ENCODE data around the gene KRTAP10-8. TPM values are rescaled to one million over a fixed set of nuclear protein-coding genes. Genes with fewer than 3 reads are reported as not detected.

Gene KRTAP10-8
- polyA plus RNA-seq, 1 donor from 2014 or later, result not detected

- no peak overlapping the region for H3K4me2 ChIP-seq (ENCODE audit: low read length)
- no peaks in the 10 kb centered on the region for H3K79me2 ChIP-seq (replicated peaks; ENCODE audit: insufficient read depth, low read length)
- no peaks in the 10 kb centered on the region for H3K36me3 ChIP-seq (ENCODE audit: insufficient read depth, low read length)
- no peaks in the 10 kb centered on the region for H3K9me2 ChIP-seq (ENCODE audit: insufficient read depth, low read length)
- TF ChIP-seq SMC3 (conservative IDR thresholded peaks at IDR 0.05; ENCODE audit: poor library complexity) (no peak), TAF1 (IDR thresholded peaks at IDR 0.05; ENCODE audit: low read depth) (no peak), EZH2 (IDR thresholded peaks at IDR 0.05; ENCODE audit: borderline replicate concordance, insufficient read depth, low read length, poor library complexity, severe bottlenecking) (no peak), MXI1 (conservative IDR thresholded peaks at IDR 0.05; ENCODE audit: poor library complexity, severe bottlenecking) (no peak), RAD21 (conservative IDR thresholded peaks at IDR 0.05) (no peak), EP300 (conservative IDR thresholded peaks at IDR 0.05; ENCODE audit: poor library complexity, severe bottlenecking) (no peak), POLR2AphosphoS5 (IDR thresholded peaks at IDR 0.05) (no peak)
- TF ChIP-seq, protein P1, sequence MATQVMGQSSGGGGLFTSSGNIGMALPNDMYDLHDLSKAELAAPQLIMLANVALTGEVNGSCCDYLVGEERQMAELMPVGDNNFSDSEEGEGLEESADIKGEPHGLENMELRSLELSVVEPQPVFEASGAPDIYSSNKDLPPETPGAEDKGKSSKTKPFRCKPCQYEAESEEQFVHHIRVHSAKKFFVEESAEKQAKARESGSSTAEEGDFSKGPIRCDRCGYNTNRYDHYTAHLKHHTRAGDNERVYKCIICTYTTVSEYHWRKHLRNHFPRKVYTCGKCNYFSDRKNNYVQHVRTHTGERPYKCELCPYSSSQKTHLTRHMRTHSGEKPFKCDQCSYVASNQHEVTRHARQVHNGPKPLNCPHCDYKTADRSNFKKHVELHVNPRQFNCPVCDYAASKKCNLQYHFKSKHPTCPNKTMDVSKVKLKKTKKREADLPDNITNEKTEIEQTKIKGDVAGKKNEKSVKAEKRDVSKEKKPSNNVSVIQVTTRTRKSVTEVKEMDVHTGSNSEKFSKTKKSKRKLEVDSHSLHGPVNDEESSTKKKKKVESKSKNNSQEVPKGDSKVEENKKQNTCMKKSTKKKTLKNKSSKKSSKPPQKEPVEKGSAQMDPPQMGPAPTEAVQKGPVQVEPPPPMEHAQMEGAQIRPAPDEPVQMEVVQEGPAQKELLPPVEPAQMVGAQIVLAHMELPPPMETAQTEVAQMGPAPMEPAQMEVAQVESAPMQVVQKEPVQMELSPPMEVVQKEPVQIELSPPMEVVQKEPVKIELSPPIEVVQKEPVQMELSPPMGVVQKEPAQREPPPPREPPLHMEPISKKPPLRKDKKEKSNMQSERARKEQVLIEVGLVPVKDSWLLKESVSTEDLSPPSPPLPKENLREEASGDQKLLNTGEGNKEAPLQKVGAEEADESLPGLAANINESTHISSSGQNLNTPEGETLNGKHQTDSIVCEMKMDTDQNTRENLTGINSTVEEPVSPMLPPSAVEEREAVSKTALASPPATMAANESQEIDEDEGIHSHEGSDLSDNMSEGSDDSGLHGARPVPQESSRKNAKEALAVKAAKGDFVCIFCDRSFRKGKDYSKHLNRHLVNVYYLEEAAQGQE (IDR thresholded peaks at IDR 0.05; ENCODE audit: borderline replicate concordance), result no peak
- TF ChIP-seq, protein P2, sequence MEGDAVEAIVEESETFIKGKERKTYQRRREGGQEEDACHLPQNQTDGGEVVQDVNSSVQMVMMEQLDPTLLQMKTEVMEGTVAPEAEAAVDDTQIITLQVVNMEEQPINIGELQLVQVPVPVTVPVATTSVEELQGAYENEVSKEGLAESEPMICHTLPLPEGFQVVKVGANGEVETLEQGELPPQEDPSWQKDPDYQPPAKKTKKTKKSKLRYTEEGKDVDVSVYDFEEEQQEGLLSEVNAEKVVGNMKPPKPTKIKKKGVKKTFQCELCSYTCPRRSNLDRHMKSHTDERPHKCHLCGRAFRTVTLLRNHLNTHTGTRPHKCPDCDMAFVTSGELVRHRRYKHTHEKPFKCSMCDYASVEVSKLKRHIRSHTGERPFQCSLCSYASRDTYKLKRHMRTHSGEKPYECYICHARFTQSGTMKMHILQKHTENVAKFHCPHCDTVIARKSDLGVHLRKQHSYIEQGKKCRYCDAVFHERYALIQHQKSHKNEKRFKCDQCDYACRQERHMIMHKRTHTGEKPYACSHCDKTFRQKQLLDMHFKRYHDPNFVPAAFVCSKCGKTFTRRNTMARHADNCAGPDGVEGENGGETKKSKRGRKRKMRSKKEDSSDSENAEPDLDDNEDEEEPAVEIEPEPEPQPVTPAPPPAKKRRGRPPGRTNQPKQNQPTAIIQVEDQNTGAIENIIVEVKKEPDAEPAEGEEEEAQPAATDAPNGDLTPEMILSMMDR (IDR thresholded peaks at IDR 0.05; ENCODE audit: poor library complexity, severe bottlenecking), result no peak
- no peak overlapping the region for H2AFZ ChIP-seq (ENCODE audit: low read depth, low read length)
- no peaks in the 10 kb centered on the region for H3K27me3 ChIP-seq (ENCODE audit: insufficient read depth, low read depth, low read length)
- no peaks in the 10 kb centered on the region for H3F3A ChIP-seq (ENCODE audit: insufficient read depth, low read length, poor library complexity, severe bottlenecking)
- no peaks in the 10 kb centered on the region for H4K20me1 ChIP-seq (ENCODE audit: insufficient read depth)
- no peak overlapping the region for H3K4me3 ChIP-seq (ENCODE audit: low read length)
- no peak overlapping the region for H3K27ac ChIP-seq (ENCODE audit: low read length)
- no peaks in the 10 kb centered on the region for H3K9me3 ChIP-seq (ENCODE audit: low read length)
- H3K9ac ChIP-seq (ENCODE audit: low read length), result no peak overlapping the region
These were observed 5.2 kb downstream of the KRTAP10-8 start for GRCh38 chr21:44617071-44617501.

- no peak overlapping the region for H3K4me2 ChIP-seq (ENCODE audit: low read length)
- no peak overlapping the region for H2AFZ ChIP-seq (ENCODE audit: low read depth, low read length)
- H3K9ac ChIP-seq (ENCODE audit: low read length), result no peak overlapping the region
- no peaks in the 10 kb centered on the region for H3K36me3 ChIP-seq (ENCODE audit: insufficient read depth, low read length)
- H3K27me3 ChIP-seq (ENCODE audit: insufficient read depth, low read depth, low read length), result no peaks in the 10 kb centered on the region
- no peak for TF ChIP-seq EZH2 (IDR thresholded peaks at IDR 0.05; ENCODE audit: borderline replicate concordance, insufficient read depth, low read length, poor library complexity, severe bottlenecking)
- no peak for TF ChIP-seq MXI1 (conservative IDR thresholded peaks at IDR 0.05; ENCODE audit: poor library complexity, severe bottlenecking)
- no peak for TF ChIP-seq RAD21 (conservative IDR thresholded peaks at IDR 0.05)
- no peak for TF ChIP-seq TAF1 (IDR thresholded peaks at IDR 0.05; ENCODE audit: low read depth)
- no peak for TF ChIP-seq SMC3 (conservative IDR thresholded peaks at IDR 0.05; ENCODE audit: poor library complexity)
- TF ChIP-seq, protein P1 (IDR thresholded peaks at IDR 0.05; ENCODE audit: borderline replicate concordance), result no peak
- no peaks in the 10 kb centered on the region for H3F3A ChIP-seq (ENCODE audit: insufficient read depth, low read length, poor library complexity, severe bottlenecking)
- H3K27ac ChIP-seq (ENCODE audit: low read length), result no peak overlapping the region
- no peak overlapping the region for H3K4me3 ChIP-seq (ENCODE audit: low read length)
- no peaks in the 10 kb centered on the region for H4K20me1 ChIP-seq (ENCODE audit: insufficient read depth)
- H3K9me2 ChIP-seq (ENCODE audit: insufficient read depth, low read length), result no peaks in the 10 kb centered on the region
- no peaks in the 10 kb centered on the region for H3K79me2 ChIP-seq (replicated peaks; ENCODE audit: insufficient read depth, low read length)
- no peaks in the 10 kb centered on the region for H3K9me3 ChIP-seq (ENCODE audit: low read length)
These were observed 6.6 kb downstream of the KRTAP10-8 start for GRCh38 chr21:44618504-44618903.
